NCI-H1694 (cell line): Measurements from ENCODE around the gene CD40.
"Not testable (repeated sequence)": the region's sequence is repeated elsewhere in the genome, so short reads cannot be mapped to it uniquely, and the experiment has no call there.

Experiments used
- DNase-seq: peaks from one replicate; lab custom pipeline; 2025; lab: John Stamatoyannopoulos, UW

Gene CD40

GRCh38 chr20:46099491-46100287, 18.4 kb upstream of the CD40 start:
- no peak for DNase-seq

- DNase-seq = not testable (repeated sequence)
Observed at GRCh38 chr20:46100444-46100843, 17.7 kb upstream of the CD40 start.

- no peak for DNase-seq
Observed at GRCh38 chr20:46100988-46101387, 17.1 kb upstream of the CD40 start.

GRCh38 chr20:46101957-46102356, 16.2 kb upstream of the CD40 start:
- DNase-seq = no peak

- no peak for DNase-seq
Observed at GRCh38 chr20:46102940-46103339, 15.2 kb upstream of the CD40 start.

DNA sequence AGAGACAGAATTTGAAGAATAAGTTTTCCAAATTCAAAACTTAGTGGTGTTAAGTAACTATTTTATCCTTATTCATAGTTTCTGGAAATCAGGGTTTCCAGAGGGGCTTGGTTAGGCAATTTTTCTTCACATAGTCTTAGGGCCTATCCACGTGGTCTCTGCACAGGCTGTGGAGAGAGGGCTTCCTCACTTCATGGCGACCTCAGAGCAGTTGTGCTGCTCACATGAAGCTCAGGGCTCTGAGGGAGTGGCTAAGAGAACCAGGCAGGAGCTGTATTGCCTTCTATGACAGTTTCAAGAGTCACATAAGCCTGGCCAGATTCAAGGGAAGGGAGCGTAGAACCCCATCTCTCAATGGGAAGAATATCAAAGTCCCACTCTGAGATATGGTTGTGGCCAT, 13.9 kb upstream of the CD40 start:
- no peak for DNase-seq

- DNase-seq = no peak
Observed at GRCh38 chr20:46107061-46107460, 11.1 kb upstream of the CD40 start.

DNA sequence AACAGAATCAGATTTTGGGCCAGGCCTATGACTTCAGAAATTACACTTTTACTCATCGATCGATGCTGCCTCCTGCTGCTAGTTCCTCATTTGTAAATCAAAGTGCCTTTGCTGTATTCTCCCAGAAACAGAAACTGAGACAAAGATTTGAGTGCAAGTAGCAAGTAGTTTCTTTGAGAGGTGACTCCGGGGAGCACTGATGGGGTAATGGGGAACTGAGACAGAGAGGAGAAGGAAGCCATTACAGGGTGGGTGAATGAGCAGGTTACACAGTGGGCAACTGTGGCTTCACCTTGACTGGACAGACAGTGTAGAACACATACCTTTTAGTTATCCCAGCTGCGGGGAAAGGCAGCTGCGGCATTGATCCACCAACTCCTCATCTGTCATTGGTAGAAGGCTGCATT, 9.7 kb upstream of the CD40 start:
- DNase-seq = no peak

GRCh38 chr20:46108976-46109375, 9.1 kb upstream of the CD40 start:
- no peak for DNase-seq

GRCh38 chr20:46111028-46111835, 6.9 kb upstream of the CD40 start:
- no peak for DNase-seq

GRCh38 chr20:46111836-46112212, 6.3 kb upstream of the CD40 start:
- DNase-seq = no peak

- no peak for DNase-seq
Observed at GRCh38 chr20:46112430-46113112, 5.5 kb upstream of the CD40 start.

- DNase-seq = no peak
Observed at GRCh38 chr20:46113113-46113470, 5.0 kb upstream of the CD40 start.

DNA sequence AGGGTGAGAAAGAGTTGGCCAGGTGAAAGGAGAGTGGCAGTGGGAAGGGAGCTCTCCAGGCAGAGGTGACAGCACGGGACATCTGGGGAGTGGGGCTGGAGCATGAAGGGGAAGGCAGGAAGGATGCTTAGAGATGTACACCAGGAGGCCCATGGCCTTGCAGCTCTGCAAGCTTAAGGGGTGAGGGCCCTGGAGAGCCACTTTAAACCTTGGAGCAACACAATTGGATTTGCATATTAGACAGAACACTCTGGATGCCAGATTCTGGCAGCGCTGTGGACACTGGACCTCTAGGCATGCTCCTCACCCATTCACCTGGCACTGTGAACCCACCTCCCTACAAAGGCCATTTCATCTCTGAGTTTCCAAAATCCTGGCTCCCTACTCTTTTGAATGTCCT, 3.7 kb upstream of the CD40 start:
- DNase-seq = no peak

DNA sequence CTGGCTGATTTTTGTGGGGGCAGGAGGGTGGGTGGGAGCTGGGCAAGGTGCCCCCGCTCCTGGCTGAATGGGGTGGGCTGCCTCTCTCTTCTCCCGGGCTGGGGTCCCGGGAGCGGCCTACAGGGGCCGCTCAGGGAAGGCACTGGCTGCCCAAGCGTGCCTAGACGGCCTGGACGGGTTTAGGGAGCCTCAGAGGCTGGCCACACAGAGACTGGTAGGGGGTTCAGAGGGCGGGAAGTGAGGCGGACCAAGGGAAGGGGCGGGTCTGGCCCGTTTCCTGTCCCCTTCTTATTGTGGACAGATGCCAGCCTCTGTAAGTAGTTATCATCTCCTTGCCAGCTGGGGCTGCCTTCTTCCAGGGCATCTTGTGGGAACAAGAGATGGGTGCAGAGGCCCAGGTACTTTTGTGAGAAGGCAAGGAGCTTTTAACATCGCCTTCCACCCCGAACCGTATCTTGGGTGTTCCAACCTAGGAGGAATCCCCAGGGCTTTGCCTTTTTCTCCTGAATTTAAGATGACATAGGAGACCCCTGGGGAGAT, 437 bp downstream of the CD40 start:
- no peak for DNase-seq

DNA sequence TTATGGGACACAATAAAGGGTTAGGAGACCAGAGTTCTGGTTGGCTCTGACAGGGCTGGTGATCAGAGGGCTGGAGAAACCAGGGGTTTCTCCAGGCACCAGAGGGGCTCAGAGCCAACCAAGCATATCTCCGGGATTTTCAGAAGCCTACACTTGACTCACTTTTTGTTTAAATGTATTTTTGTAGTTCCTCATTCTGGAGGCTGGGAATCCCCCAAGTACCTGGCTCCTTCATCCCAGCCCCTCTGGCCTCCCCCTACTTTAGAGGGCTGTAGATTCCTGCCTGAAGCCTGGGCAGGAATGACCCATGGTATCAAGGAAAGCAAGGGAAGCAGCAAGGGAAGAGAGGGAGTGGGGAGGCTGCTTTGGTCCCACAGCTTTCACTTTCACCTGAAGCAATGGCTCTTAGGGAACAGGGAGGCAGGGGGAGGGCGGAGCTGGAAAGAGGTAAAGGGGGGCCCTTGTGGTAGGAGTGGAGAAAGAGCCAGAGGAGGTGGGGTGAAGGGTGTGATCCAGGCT, 973 bp downstream of the CD40 start:
- no peak for DNase-seq

DNA sequence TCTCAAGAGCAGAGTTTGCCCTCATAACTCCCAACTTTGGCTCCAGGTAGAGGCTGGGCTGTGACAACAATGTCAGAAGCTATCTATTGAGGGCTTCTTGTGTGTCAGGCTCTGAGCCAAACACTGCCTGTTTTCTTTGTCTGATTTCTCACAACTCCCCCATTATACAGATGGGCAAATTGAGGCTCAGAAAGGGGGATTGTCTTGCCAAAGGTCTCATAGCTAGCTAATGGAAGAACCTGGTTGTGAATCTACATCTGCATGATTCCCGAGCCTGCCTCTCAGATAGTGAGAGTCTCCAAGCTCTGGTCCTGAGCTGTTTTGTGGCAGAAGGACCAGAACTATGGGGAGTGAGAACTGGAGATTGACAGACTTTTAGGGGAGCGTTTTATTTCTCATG, 1.4 kb downstream of the CD40 start:
- no peak for DNase-seq

DNA sequence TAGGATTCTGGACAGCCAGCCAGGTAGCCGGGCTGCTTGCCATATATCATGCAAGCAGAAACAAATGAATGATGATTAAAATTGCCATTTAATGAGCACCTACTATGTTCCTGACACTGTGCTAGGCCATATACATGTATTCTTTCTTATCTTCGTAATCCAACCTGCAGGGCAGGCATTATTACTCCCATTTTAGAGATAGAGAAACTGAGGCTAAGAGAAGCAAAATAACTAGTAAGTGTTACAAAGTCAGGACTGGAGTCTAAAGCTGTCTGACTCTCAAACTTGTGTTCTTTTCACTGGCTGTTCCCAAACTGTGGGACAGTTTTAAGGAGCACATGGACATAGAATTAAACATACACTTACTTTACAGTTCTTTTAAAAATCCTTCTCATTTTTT, 2.0 kb downstream of the CD40 start:
- no peak for DNase-seq

DNA sequence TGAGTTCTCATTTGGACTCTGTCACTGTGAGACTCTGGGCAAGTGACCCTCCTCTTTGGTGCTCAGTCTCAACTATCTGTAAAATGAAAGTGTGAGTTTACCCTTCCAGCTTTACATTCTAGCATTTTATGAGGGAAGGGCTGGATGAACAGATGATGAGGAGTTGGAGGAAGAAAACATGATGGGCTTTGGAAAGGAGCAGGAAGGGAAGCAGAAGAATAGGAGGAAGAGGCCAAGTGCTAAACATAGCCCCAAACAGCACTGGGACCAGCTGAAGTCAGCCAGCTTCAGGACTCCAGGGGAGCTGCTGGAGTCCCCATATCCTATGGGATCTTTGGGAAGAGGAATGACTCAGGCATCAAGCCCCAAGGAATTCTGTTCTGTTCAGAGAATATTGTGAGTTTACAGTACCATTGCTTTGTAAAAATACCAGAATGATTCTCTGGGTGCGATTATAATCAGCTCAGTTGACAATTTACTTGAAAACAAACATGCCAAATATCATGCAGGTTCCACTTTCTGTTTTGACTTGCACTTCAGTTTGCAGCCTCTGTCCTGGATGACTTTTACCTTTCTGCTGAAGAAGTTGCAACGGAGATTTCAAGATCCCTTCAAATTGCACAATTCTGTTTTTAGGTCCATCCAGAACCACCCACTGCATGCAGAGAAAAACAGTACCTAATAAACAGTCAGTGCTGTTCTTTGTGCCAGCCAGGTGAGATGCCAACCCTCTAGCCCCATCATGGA, 3.2 kb downstream of the CD40 start:
- DNase-seq = no peak

DNA sequence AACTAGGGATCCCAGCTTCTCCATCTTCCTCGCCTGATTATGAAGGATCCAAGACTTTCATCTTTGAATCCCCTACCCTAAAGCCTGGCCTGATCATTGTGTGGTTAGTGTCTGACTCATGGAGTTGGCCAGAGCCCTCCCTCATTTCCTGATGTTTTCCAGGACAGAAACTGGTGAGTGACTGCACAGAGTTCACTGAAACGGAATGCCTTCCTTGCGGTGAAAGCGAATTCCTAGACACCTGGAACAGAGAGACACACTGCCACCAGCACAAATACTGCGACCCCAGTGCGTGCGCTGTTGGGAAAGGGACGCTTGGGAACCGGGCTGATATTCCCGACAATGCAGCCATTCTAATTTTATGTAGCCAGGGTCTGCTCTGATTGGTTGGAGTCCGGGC, 4.0 kb downstream of the CD40 start:
- no peak for DNase-seq
